Right lobe of liver (tissue), 6 donors: ENCODE measurements around the gene PIK3R5. TPM values are rescaled to one million over a fixed set of nuclear protein-coding genes. Genes with fewer than 3 reads are reported as not detected.

Experiments used
- ATAC-seq, 4 donors: fragments of 200-7000 bp; cut with Tn5 transposase; one replicate each; pipeline ENCODE4 v1.9.1; 2020; ENCODE audit warnings: mild to moderate bottlenecking in 4 of 4, moderate library complexity in 4 of 4
- DNase-seq, 3 donors: peaks; one replicate each; pipeline ENCODE4 v3.0.0-alpha.2; 2020
- H3K27ac ChIP-seq, 3 donors: fragments of 200-600 bp; one replicate each; pipeline ENCODE4 v1.8.0; 2022
- H3K27me3 ChIP-seq, 2 donors: fragments of 200-600 bp; one replicate each; pipeline ENCODE4 v1.8.0; 2022
- H3K36me3 ChIP-seq, 4 donors: fragments of 200-600 bp; sonication (generic) in 1 of 4; one replicate each; pipeline versions ENCODE4 v1.5.1 to v1.8.0; 2017 to 2022; ENCODE audit warnings: control low read depth in 1 of 4
- H3K4me1 ChIP-seq, 4 donors: fragments of 200-600 bp; sonication (generic) in 1 of 4; one replicate each; pipeline versions ENCODE4 v1.5.1 to v1.8.0; 2017 to 2022; ENCODE audit warnings: control low read depth in 1 of 4
- H3K4me3 ChIP-seq, 3 donors: fragments of 200-600 bp; one replicate each; pipeline ENCODE4 v1.8.0; 2022
- H3K9me3 ChIP-seq, 4 donors: fragments of 200-600 bp; sonication (generic) in 1 of 4; one replicate each; pipeline versions ENCODE4 v1.5.1 to v1.8.0; 2017 to 2022; ENCODE audit warnings: control low read depth in 1 of 4
- CTCF ChIP-seq, 4 donors: fragments of 200-600 bp in 3 of 4; fragments of 450-650 bp in 1 of 4; IDR thresholded peaks; one replicate each; pipeline versions ENCODE4 v1.5.1 to v1.8.0; 2016 to 2022; ENCODE audit warnings: antibody characterized with exemption in 4 of 4, mild to moderate bottlenecking in 2 of 4
- POLR2A ChIP-seq: fragments of 450-650 bp; IDR thresholded peaks from one replicate; pipeline ENCODE4 v1.6.1; 2017; ENCODE audit warnings: antibody characterized with exemption, mild to moderate bottlenecking
- WGBS: methylation state at CpG from one replicate; pipeline ENCODE4 v1.1.6; 2018; ENCODE audit warnings: low coverage, low lambda C conversion rate; ENCODE audit not compliant: insufficient coverage; ENCODE audit errors: missing lambda C conversion rate; 5-methylcytosine and 5-hydroxymethylcytosine counted together
- intact Hi-C, 2 donors: fragments of 100-400 bp; cut with DNase I; formaldehyde crosslinking; loops; one replicate each; pipeline versions ENCODE4 v1.11.2 to v1.14.1; 2022
- total RNA-seq, 6 experiments: library from RNA; depleted of rRNA in 2 of 6; stranded (reverse); fragments of >200 nt in 2 of 6; fragmentation: NEBNext Ultra II Directional in 3 of 6; extraction: Animal tissue kit (Norgen Biotek cat#: 25700) in 3 of 6; gene quantifications; one replicate each; pipeline versions ENCODE4 v1.1.0 to v1.2.4, GENCODE V29; 2016 to 2023
- donor health status: DM: no; HTN: yes; CAD: no.
- donor health status: DM: no; HTN: no; CAD: no.
- donor health status: DM: no; HTN: no; CAD: no.
- donor health status: DM: no; HTN: yes; CAD: no.
- donor health status: DM: no; HTN: yes; CAD: no.

PIK3R5 gene
- total RNA-seq, 6 experiments from 2014 or later, result 3.7 to 6.5 (median 5.0) TPM

GRCh38 chr17:8884336-8884990 is 81.0 kb downstream of the PIK3R5 start:
- no peak for DNase-seq
- no peaks in the 10 kb centered on the region for H3K36me3 ChIP-seq
- 80% methylated on average over 5 of the region's 16 CpGs for WGBS
- H3K27ac ChIP-seq, result no peak overlapping the region
- intact Hi-C loops, result no loop called here
- no peaks in the 10 kb centered on the region for H3K4me1 ChIP-seq
- TF ChIP-seq CTCF (IDR thresholded peaks at IDR 0.05) (no peak), POLR2A (no peak)
- H3K27me3 ChIP-seq, result no peaks in the 10 kb centered on the region
- no peaks in the 10 kb centered on the region for H3K9me3 ChIP-seq
- ATAC-seq, result no peak
- no peak overlapping the region for H3K4me3 ChIP-seq

- TF ChIP-seq POLR2A, result no peak
- intact Hi-C loops, result no loop called here
- no peaks in the 10 kb centered on the region for H3K9me3 ChIP-seq
- H3K4me1 ChIP-seq, result no peaks in the 10 kb centered on the region
- no peak overlapping the region for H3K4me3 ChIP-seq
- ATAC-seq (no peak), DNase-seq (no peak)
- H3K27me3 ChIP-seq, result no peaks in the 10 kb centered on the region
- 82% methylated on average over 4 of the region's 4 CpGs for WGBS
- no peaks in the 10 kb centered on the region for H3K36me3 ChIP-seq
- H3K27ac ChIP-seq, result no peak overlapping the region
Observed at GRCh38 chr17:8883353-8883752, 82.2 kb downstream of the PIK3R5 start.

GRCh38 chr17:8881606-8882005 is 83.9 kb downstream of the PIK3R5 start:
- ATAC-seq (no peak), DNase-seq (no peak)
- intact Hi-C loops, result no loop called here
- no peak for TF ChIP-seq CTCF (IDR thresholded peaks at IDR 0.05)
- no peak for TF ChIP-seq POLR2A
- Histone ChIP-seq H3K27me3 (no peaks in the 10 kb centered on the region), H3K4me1 (no peaks in the 10 kb centered on the region), H3K36me3 (no peaks in the 10 kb centered on the region), H3K27ac (no peak overlapping the region), H3K9me3 (no peaks in the 10 kb centered on the region), H3K4me3 (no peak overlapping the region)
- WGBS, result 87% methylated on average over 4 of the region's 7 CpGs

GRCh38 chr17:8880466-8880865 is 85.0 kb downstream of the PIK3R5 start:
- ATAC-seq, result no peak
- no CpG with 5 or more reads among the region's 7 CpGs for WGBS
- H3K9me3 ChIP-seq, result no peaks in the 10 kb centered on the region
- H3K27me3 ChIP-seq, result no peaks in the 10 kb centered on the region
- no peaks in the 10 kb centered on the region for H3K36me3 ChIP-seq
- DNase-seq, result peak in 1 of 3 donors; percentile 46
- TF ChIP-seq POLR2A (no peak), CTCF (IDR thresholded peaks at IDR 0.05) (no peak)
- intact Hi-C loops, result no loop called here
- H3K27ac ChIP-seq, result no peak overlapping the region
- H3K4me3 ChIP-seq, result no peak overlapping the region
- H3K4me1 ChIP-seq, result no peaks in the 10 kb centered on the region

GRCh38 chr17:8879410-8879809 is 86.1 kb downstream of the PIK3R5 start:
- Histone ChIP-seq H3K9me3 (no peaks in the 10 kb centered on the region), H3K36me3 (no peaks in the 10 kb centered on the region), H3K4me1 (no peaks in the 10 kb centered on the region), H3K27me3 (no peaks in the 10 kb centered on the region), H3K27ac (no peak overlapping the region), H3K4me3 (no peak overlapping the region)
- WGBS, result 35% methylated on average over 4 of the region's 7 CpGs
- no peak for TF ChIP-seq CTCF (IDR thresholded peaks at IDR 0.05)
- TF ChIP-seq POLR2A, result no peak
- DNase-seq (peak in 1 of 3 donors; percentile 8), ATAC-seq (no peak)
- intact Hi-C loops, result no loop called here
